Stimulated activated CD8-positive, alpha-beta memory T cell treated with anti-CD3 and anti-CD28 coated beads, Interleukin-15, amount 100 ng/mL, for 24 hours (primary cell): ENCODE data around the gene RXRG.

ENCODE experiments used
- DNase-seq: peaks from one replicate; pipeline ENCODE4 v3.0.0-alpha.2; 2020; ENCODE audit warnings: low read depth

Gene RXRG

GRCh38 chr1:165408518-165408917 is 36.4 kb downstream of the RXRG start:
- no peak for DNase-seq

GRCh38 chr1:165407398-165407797 is 37.5 kb downstream of the RXRG start:
- no peak for DNase-seq

GRCh38 chr1:165403835-165404482 is 41.0 kb downstream of the RXRG start:
- DNase-seq = no peak

- no peak for DNase-seq
These were observed 42.3 kb downstream of the RXRG start for GRCh38 chr1:165402517-165403111.

GRCh38 chr1:165397944-165398343 is 47.0 kb downstream of the RXRG start:
- no peak for DNase-seq

- no peak for DNase-seq
These were observed 49.0 kb downstream of the RXRG start for GRCh38 chr1:165395901-165396300.

GRCh38 chr1:165395478-165395877 is 49.4 kb downstream of the RXRG start:
- no peak for DNase-seq

- DNase-seq = peak; percentile 71
These were observed 52.0 kb downstream of the RXRG start for GRCh38 chr1:165392634-165393571.

- no peak for DNase-seq
These were observed 55.3 kb downstream of the RXRG start for GRCh38 chr1:165389609-165390008.

GRCh38 chr1:165387961-165388360 is 57.0 kb downstream of the RXRG start:
- no peak for DNase-seq

- DNase-seq = no peak
These were observed 57.4 kb downstream of the RXRG start for GRCh38 chr1:165387505-165387904.

- no peak for DNase-seq
These were observed 61.1 kb downstream of the RXRG start for GRCh38 chr1:165383599-165384405.

- no peak for DNase-seq
These were observed 61.9 kb downstream of the RXRG start for GRCh38 chr1:165383067-165383466.

- DNase-seq = no peak
These were observed 63.0 kb downstream of the RXRG start for GRCh38 chr1:165381745-165382505.

- no peak for DNase-seq
These were observed 68.1 kb downstream of the RXRG start for GRCh38 chr1:165376811-165377311.

- DNase-seq = no peak
These were observed 68.7 kb downstream of the RXRG start for GRCh38 chr1:165376041-165376810.

- DNase-seq = no peak
These were observed 69.3 kb downstream of the RXRG start for GRCh38 chr1:165375623-165376022.

- DNase-seq = no peak
These were observed 73.2 kb downstream of the RXRG start for GRCh38 chr1:165371588-165372225.

GRCh38 chr1:165369255-165369848 is 75.6 kb downstream of the RXRG start:
- no peak for DNase-seq
